ENCODE results near the gene CMIP. TPM values are rescaled to one million over a fixed set of nuclear protein-coding genes. Genes with fewer than 3 reads are reported as not detected.

Gene CMIP
- total RNA-seq, 1 experiment from 2014 or later: 63.7 TPM

GRCh38 chr16:81480606-81481206 is 36.1 kb downstream of the CMIP start (continued):
- TF ChIP-seq ZNF232 (CRISPR knock-in tag; IDR thresholded peaks at IDR 0.05): no peak
- TF ChIP-seq ZNF396 (CRISPR knock-in tag; IDR thresholded peaks at IDR 0.05; ENCODE audit: borderline replicate concordance): no peak
- no peak for TF ChIP-seq KAT7 (CRISPR knock-in tag; IDR thresholded peaks at IDR 0.05; ENCODE audit: borderline replicate concordance)
- TF ChIP-seq ZNF423 (CRISPR knock-in tag; IDR thresholded peaks at IDR 0.05): no peak
- TF ChIP-seq SMAD4 (CRISPR knock-in tag; IDR thresholded peaks at IDR 0.05): no peak

- peaks cover 10% of the 10 kb centered on the region for H3K36me3 Mint-ChIP-seq
- peak overlapping the region; percentile 83 for H3K27ac Mint-ChIP-seq
- ChIA-PET POLR2A (interaction anchor here (0.7 kb wide), 1 partner anchor 58 kb away, joined by 4 read pairs; no protein-coding TSS in a partner anchor), CTCF (interaction anchor here (1.5 kb wide), 1 partner anchor 11 kb away, joined by 3 read pairs; no protein-coding TSS in a partner anchor)
- H3K4me1 Mint-ChIP-seq: peaks cover 68% of the 10 kb centered on the region
- ATAC-seq: no peak
- 0 out of 2 replicates have a peak, but pooled peaks cover 9% of the 10 kb centered on the region for H3K9me3 Mint-ChIP-seq
- peak; percentile 89 for TF ChIP-seq GABPB1 (CRISPR knock-in tag; IDR thresholded peaks at IDR 0.05)
- no peak for TF ChIP-seq ZNF138 (CRISPR knock-in tag; conservative IDR thresholded peaks at IDR 0.05)
- no peak for DNase-seq (ENCODE audit: low spot score)
- H3K4me3 Mint-ChIP-seq: no peak overlapping the region
- no peaks in the 10 kb centered on the region for H3K27me3 Mint-ChIP-seq (ENCODE audit: low read depth)
Measured at GRCh38 chr16:81481207-81481821, 36.7 kb downstream of the CMIP start.

GRCh38 chr16:81482329-81483063 is 37.9 kb downstream of the CMIP start:
- Mint-ChIP-seq H3K27ac (peak overlapping the region; percentile 53), H3K27me3 (ENCODE audit: low read depth) (no peaks in the 10 kb centered on the region), H3K36me3 (peaks cover 6% of the 10 kb centered on the region), H3K4me3 (no peak overlapping the region), H3K4me1 (peaks cover 69% of the 10 kb centered on the region), H3K9me3 (0 out of 2 replicates have a peak, but pooled peaks cover 4% of the 10 kb centered on the region)
- DNase-seq (ENCODE audit: low spot score): no peak
- peak; percentile 11; the same call in 1 of the 2 replicates for ATAC-seq
- POLR2A ChIA-PET: interaction anchor here (0.7 kb wide), 1 partner anchor 57 kb away, joined by 4 read pairs; no protein-coding TSS in a partner anchor
- CTCF ChIA-PET: interaction anchor here (0.5 to 1.5 kb wide), 5 partner anchors 13 to 247 kb away, joined by 3 to 4 read pairs (median 3); no protein-coding TSS in a partner anchor
- TF ChIP-seq ERG (CRISPR knock-in tag; IDR thresholded peaks at IDR 0.05) (no peak), TEAD1 (CRISPR knock-in tag; IDR thresholded peaks at IDR 0.05) (no peak), PRDM15 (CRISPR knock-in tag; IDR thresholded peaks at IDR 0.05) (peak; percentile 61; the same call in 1 of the 2 replicates), AFF4 (CRISPR knock-in tag; IDR thresholded peaks at IDR 0.05; ENCODE audit: borderline replicate concordance) (no peak)

Data from WTC11 (cell line).